Osteocyte (in vitro differentiated cells): ENCODE measurements around the gene PRLR. TPM values are rescaled to one million over a fixed set of nuclear protein-coding genes. Genes with fewer than 3 reads are reported as not detected.

Source experiments
- DNase-seq: peaks from one replicate; pipeline ENCODE4 v3.0.0; 2021; ENCODE audit warnings: mixed read lengths; ENCODE audit not compliant: unreplicated experiment; ENCODE audit errors: extremely low spot score
- H3K27ac Mint-ChIP-seq: one replicate; pipeline ENCODE4 v1.8.0; 2021; ENCODE audit warnings: mild to moderate bottlenecking, mixed read lengths; ENCODE audit not compliant: unreplicated experiment
- H3K27me3 Mint-ChIP-seq: one replicate; pipeline ENCODE4 v1.8.0; 2021; ENCODE audit warnings: mixed read lengths; ENCODE audit not compliant: unreplicated experiment
- H3K36me3 Mint-ChIP-seq: one replicate; pipeline ENCODE4 v1.8.0; 2021; ENCODE audit warnings: mixed read lengths; ENCODE audit not compliant: unreplicated experiment
- H3K4me1 Mint-ChIP-seq: one replicate; pipeline ENCODE4 v1.8.0; 2021; ENCODE audit warnings: mixed read lengths; ENCODE audit not compliant: unreplicated experiment
- H3K4me3 Mint-ChIP-seq: one replicate; pipeline ENCODE4 v1.8.0; 2021; ENCODE audit warnings: mild to moderate bottlenecking, moderate library complexity, mixed read lengths; ENCODE audit not compliant: unreplicated experiment
- H3K9me3 Mint-ChIP-seq: one replicate; pipeline ENCODE4 v1.8.0; 2021; ENCODE audit warnings: mixed read lengths; ENCODE audit not compliant: unreplicated experiment
- CTCF ChIP-seq: fragments of 200-600 bp; sonication (generic); IDR thresholded peaks from 2 replicates; pipeline ENCODE4 v1.5.0; 2021; ENCODE audit warnings: antibody characterized with exemption, mild to moderate bottlenecking, moderate library complexity
- total RNA-seq: library from RNA; stranded (reverse); gene quantifications from 2 replicates; pipeline ENCODE4 v1.2.1, GENCODE V29; 2021

PRLR gene
- total RNA-seq, 1 donor from 2014 or later, result 0.30 TPM

GRCh38 chr5:35227720-35228119 lies 2.6 kb downstream of the PRLR start:
- Mint-ChIP-seq H3K9me3 (no peaks in the 10 kb centered on the region), H3K4me1 (peaks cover 13% of the 10 kb centered on the region), H3K27me3 (peaks cover 64% of the 10 kb centered on the region), H3K27ac (no peak overlapping the region), H3K36me3 (no peaks in the 10 kb centered on the region), H3K4me3 (no peak overlapping the region)
- TF ChIP-seq CTCF, result no peak
- DNase-seq, result no peak

GRCh38 chr5:35223787-35224395 lies 6.4 kb downstream of the PRLR start:
- no peaks in the 10 kb centered on the region for H3K9me3 Mint-ChIP-seq

GRCh38 chr5:35220967-35221366 lies 9.3 kb downstream of the PRLR start:
- H3K4me1 Mint-ChIP-seq, result no peaks in the 10 kb centered on the region
- H3K36me3 Mint-ChIP-seq, result no peaks in the 10 kb centered on the region
- peaks cover 29% of the 10 kb centered on the region for H3K27me3 Mint-ChIP-seq
- no peak for TF ChIP-seq CTCF
- H3K27ac Mint-ChIP-seq, result no peak overlapping the region
- no peak for DNase-seq
- no peaks in the 10 kb centered on the region for H3K9me3 Mint-ChIP-seq
- H3K4me3 Mint-ChIP-seq, result no peak overlapping the region

More at GRCh38 chr5:35223787-35224395, 6.4 kb downstream of the PRLR start:
- Mint-ChIP-seq H3K36me3 (no peaks in the 10 kb centered on the region), H3K27ac (no peak overlapping the region), H3K27me3 (peaks cover 53% of the 10 kb centered on the region), H3K4me3 (no peak overlapping the region), H3K4me1 (no peaks in the 10 kb centered on the region)
- TF ChIP-seq CTCF, result no peak
- DNase-seq, result no peak

GRCh38 chr5:35218981-35219380 lies 11.3 kb downstream of the PRLR start:
- Mint-ChIP-seq H3K27ac (no peak overlapping the region), H3K36me3 (no peaks in the 10 kb centered on the region), H3K9me3 (no peaks in the 10 kb centered on the region), H3K4me3 (no peak overlapping the region), H3K4me1 (no peaks in the 10 kb centered on the region), H3K27me3 (peaks cover 15% of the 10 kb centered on the region)
- no peak for TF ChIP-seq CTCF
- no peak for DNase-seq

GRCh38 chr5:35214051-35214450 lies 16.2 kb downstream of the PRLR start:
- H3K4me3 Mint-ChIP-seq, result no peak overlapping the region
- no peaks in the 10 kb centered on the region for H3K9me3 Mint-ChIP-seq
- no peak for DNase-seq
- peaks cover 7% of the 10 kb centered on the region for H3K27me3 Mint-ChIP-seq
- no peaks in the 10 kb centered on the region for H3K4me1 Mint-ChIP-seq
- H3K27ac Mint-ChIP-seq, result no peak overlapping the region
- no peak for TF ChIP-seq CTCF
- H3K36me3 Mint-ChIP-seq, result no peaks in the 10 kb centered on the region
